ENCODE data around the gene PHACTR4.
"Not testable (repeated sequence)": the region's sequence is repeated elsewhere in the genome, so short reads cannot be mapped to it uniquely, and the experiment has no call there.

PHACTR4 gene

GRCh38 chr1:28499553-28499952 lies 130.0 kb downstream of the PHACTR4 start:
- DNase-seq (ENCODE audit: low read depth in 2 of 2) = no peak

GRCh38 chr1:28501925-28502324 lies 132.4 kb downstream of the PHACTR4 start:
- no peak for DNase-seq (ENCODE audit: low read depth in 2 of 2)

- DNase-seq (ENCODE audit: low read depth in 2 of 2) = no peak
Observed at GRCh38 chr1:28503117-28503516, 133.6 kb downstream of the PHACTR4 start.

- peak; percentile 92 to 95 for DNase-seq (ENCODE audit: low read depth in 2 of 2)
Observed at GRCh38 chr1:28505406-28506187, 136.1 kb downstream of the PHACTR4 start, which contains the start of gene RCC1. Gene RCC1 (plus strand): TSS chr1:28506043. CDS start chr1:28529867, 23,824 bp downstream.

GRCh38 chr1:28506907-28507246 lies 137.3 kb downstream of the PHACTR4 start:
- DNase-seq (ENCODE audit: low read depth in 2 of 2) = no peak

- DNase-seq (ENCODE audit: low read depth in 2 of 2) = no peak
Observed at GRCh38 chr1:28507247-28507645, 137.7 kb downstream of the PHACTR4 start.

- no peak for DNase-seq (ENCODE audit: low read depth in 2 of 2)
Observed at GRCh38 chr1:28507646-28508434, 138.3 kb downstream of the PHACTR4 start.

GRCh38 chr1:28508435-28508754 lies 138.9 kb downstream of the PHACTR4 start:
- DNase-seq (ENCODE audit: low read depth in 2 of 2) = no peak

- no peak for DNase-seq (ENCODE audit: low read depth in 2 of 2)
Observed at GRCh38 chr1:28509705-28510272, 140.2 kb downstream of the PHACTR4 start.

GRCh38 chr1:28510273-28510969 lies 140.9 kb downstream of the PHACTR4 start:
- DNase-seq (ENCODE audit: low read depth in 2 of 2) = no peak

- no peak for DNase-seq (ENCODE audit: low read depth in 2 of 2)
Observed at GRCh38 chr1:28510970-28511440, 141.5 kb downstream of the PHACTR4 start.

- DNase-seq (ENCODE audit: low read depth in 2 of 2) = no peak
Observed at GRCh38 chr1:28512058-28512611, 142.6 kb downstream of the PHACTR4 start.

GRCh38 chr1:28514445-28514933 lies 144.9 kb downstream of the PHACTR4 start:
- not testable (repeated sequence) for DNase-seq (ENCODE audit: low read depth in 2 of 2)

GRCh38 chr1:28516518-28516956 lies 147.0 kb downstream of the PHACTR4 start:
- no peak for DNase-seq (ENCODE audit: low read depth in 2 of 2)

- no peak for DNase-seq (ENCODE audit: low read depth in 2 of 2)
Observed at GRCh38 chr1:28517649-28517999, 148.1 kb downstream of the PHACTR4 start.

GRCh38 chr1:28518000-28518744 lies 148.6 kb downstream of the PHACTR4 start:
- DNase-seq (ENCODE audit: low read depth in 2 of 2) = peak; percentile 75 to 80

- no peak for DNase-seq (ENCODE audit: low read depth in 2 of 2)
Observed at GRCh38 chr1:28518745-28519341, 149.3 kb downstream of the PHACTR4 start.

GRCh38 chr1:28519946-28520725 lies 150.6 kb downstream of the PHACTR4 start:
- DNase-seq (ENCODE audit: low read depth in 2 of 2) = no peak

- DNase-seq (ENCODE audit: low read depth in 2 of 2) = not testable (repeated sequence)
Observed at GRCh38 chr1:28520796-28521195, 151.3 kb downstream of the PHACTR4 start.

All from activated CD8-positive, alpha-beta memory T cell treated with anti-CD3 and anti-CD28 coated beads for 4 hours (primary cell).